Fibroblast of lung (primary cell): ENCODE data around the gene EML4.

ENCODE experiments used
- CTCF ChIP-seq, 2 donors: IDR thresholded peaks in 1 of 2; conservative IDR thresholded peaks in 1 of 2; 1 replicate in 1 of 2; 2 replicates in 1 of 2; pipeline ENCODE4 v1.5.1; 2011 to 2012; ENCODE audit warnings: low read length in 2 of 2, control low read depth in 1 of 2, inconsistent platforms in 1 of 2, low read depth in 1 of 2, mild to moderate bottlenecking in 1 of 2
- EZH2 ChIP-seq: IDR thresholded peaks from 2 replicates; pipeline ENCODE4 v1.5.1; 2012; ENCODE audit warnings: low read length, control low read depth, mild to moderate bottlenecking; ENCODE audit errors: missing control alignments

DNA sequence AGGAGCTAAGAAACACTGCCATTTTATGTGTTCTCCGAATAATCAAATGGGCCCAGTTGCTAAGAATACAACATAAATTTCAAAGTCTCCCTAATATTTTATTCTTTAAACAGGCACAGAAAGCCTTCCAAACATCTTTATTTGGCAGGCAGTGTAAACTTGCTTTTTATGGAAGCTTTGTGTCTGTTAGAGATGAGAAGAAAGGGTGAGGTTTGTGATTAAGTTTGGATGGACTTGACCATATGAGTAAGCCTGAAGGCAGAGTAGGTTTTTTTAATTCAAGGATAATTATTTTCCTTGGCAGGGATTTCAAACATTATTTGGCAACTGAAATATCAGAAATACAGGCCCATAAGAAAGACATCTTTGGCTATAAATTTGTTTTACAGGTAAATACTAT lies 129.0 kb downstream of the EML4 start:
- no peak for TF ChIP-seq CTCF (conservative IDR thresholded peaks at IDR 0.05 in 1 of 2, IDR thresholded peaks at IDR 0.05 in 1 of 2; ENCODE audit: low read depth in 1 of 2, low read length in 2 of 2)
- TF ChIP-seq EZH2: no peak
